Activated B cell treated with CpG ODN at 0.5 μM for 24 hours (primary cell): Measurements from ENCODE around the gene KRCC1. TPM values are rescaled to one million over a fixed set of nuclear protein-coding genes. Genes with fewer than 3 reads are reported as not detected.

Source experiments
- ATAC-seq: fragments of 200-7000 bp; cut with Tn5 transposase; one replicate; pipeline ENCODE4 v1.10.0; 2021; ENCODE audit warnings: low read depth, mild to moderate bottlenecking, moderate library complexity
- CTCF ChIA-PET: fragments of 350-600 bp; sonication (Branson Sonifier 250); formaldehyde crosslinking; loops from one replicate; lab custom pipeline; 2021; ENCODE audit warnings: antibody characterized with exemption; lab: Charles Lee
- POLR2A ChIA-PET: fragments of 350-600 bp; sonication (Branson Sonifier 250); formaldehyde crosslinking; loops from one replicate; lab custom pipeline; 2021; ENCODE audit warnings: antibody characterized with exemption; lab: Charles Lee
- DNase-seq: peaks from one replicate; pipeline ENCODE4 v3.0.0; 2022
- H3K27ac Mint-ChIP-seq: one replicate; pipeline ENCODE4 v1.8.0; 2020; ENCODE audit warnings: mixed read lengths
- H3K27me3 Mint-ChIP-seq: one replicate; pipeline ENCODE4 v1.8.0; 2021; ENCODE audit warnings: mixed read lengths
- H3K36me3 Mint-ChIP-seq: one replicate; pipeline ENCODE4 v1.8.0; 2021; ENCODE audit warnings: low read depth, mixed read lengths
- H3K4me1 Mint-ChIP-seq: one replicate; pipeline ENCODE4 v1.8.0; 2021; ENCODE audit warnings: mixed read lengths
- H3K4me3 Mint-ChIP-seq: one replicate; pipeline ENCODE4 v1.8.0; 2020; ENCODE audit warnings: mild to moderate bottlenecking, mixed read lengths
- H3K9me3 Mint-ChIP-seq: one replicate; pipeline ENCODE4 v1.8.0; 2020; ENCODE audit warnings: mixed read lengths
- intact Hi-C: fragments of 100-400 bp; cut with micrococcal nuclease; formaldehyde crosslinking; loops from one replicate; pipeline ENCODE4 v1.15.1; 2024
- total RNA-seq: library from RNA; stranded (reverse); gene quantifications from 2 replicates; pipeline ENCODE4 v1.2.3, GENCODE V29; 2022
- TF ChIP-seq, protein P1 (sequence below): fragments of 200-600 bp; IDR thresholded peaks from one replicate; pipeline ENCODE4 v1.8.0; 2022; ENCODE audit warnings: antibody characterized with exemption, mild to moderate bottlenecking

KRCC1 gene
- total RNA-seq, 1 donor from 2014 or later = 20.8 TPM

GRCh38 chr2:88097192-88097591 lies 41.6 kb upstream of the KRCC1 start:
- H3K4me1 Mint-ChIP-seq = no peaks in the 10 kb centered on the region

GRCh38 chr2:88096708-88097107 lies 41.1 kb upstream of the KRCC1 start:
- ChIA-PET CTCF (no interaction called here), POLR2A (no interaction called here)
- ATAC-seq = no peak
- H3K27me3 Mint-ChIP-seq = no peaks in the 10 kb centered on the region
- H3K9me3 Mint-ChIP-seq = no peaks in the 10 kb centered on the region
- no peak overlapping the region for H3K4me3 Mint-ChIP-seq
- intact Hi-C loops = no loop called here
- TF ChIP-seq, protein P1, sequence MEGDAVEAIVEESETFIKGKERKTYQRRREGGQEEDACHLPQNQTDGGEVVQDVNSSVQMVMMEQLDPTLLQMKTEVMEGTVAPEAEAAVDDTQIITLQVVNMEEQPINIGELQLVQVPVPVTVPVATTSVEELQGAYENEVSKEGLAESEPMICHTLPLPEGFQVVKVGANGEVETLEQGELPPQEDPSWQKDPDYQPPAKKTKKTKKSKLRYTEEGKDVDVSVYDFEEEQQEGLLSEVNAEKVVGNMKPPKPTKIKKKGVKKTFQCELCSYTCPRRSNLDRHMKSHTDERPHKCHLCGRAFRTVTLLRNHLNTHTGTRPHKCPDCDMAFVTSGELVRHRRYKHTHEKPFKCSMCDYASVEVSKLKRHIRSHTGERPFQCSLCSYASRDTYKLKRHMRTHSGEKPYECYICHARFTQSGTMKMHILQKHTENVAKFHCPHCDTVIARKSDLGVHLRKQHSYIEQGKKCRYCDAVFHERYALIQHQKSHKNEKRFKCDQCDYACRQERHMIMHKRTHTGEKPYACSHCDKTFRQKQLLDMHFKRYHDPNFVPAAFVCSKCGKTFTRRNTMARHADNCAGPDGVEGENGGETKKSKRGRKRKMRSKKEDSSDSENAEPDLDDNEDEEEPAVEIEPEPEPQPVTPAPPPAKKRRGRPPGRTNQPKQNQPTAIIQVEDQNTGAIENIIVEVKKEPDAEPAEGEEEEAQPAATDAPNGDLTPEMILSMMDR = no peak
- no peak overlapping the region for H3K27ac Mint-ChIP-seq
- no peaks in the 10 kb centered on the region for H3K36me3 Mint-ChIP-seq
- no peak for DNase-seq
- H3K4me1 Mint-ChIP-seq = no peaks in the 10 kb centered on the region

More at GRCh38 chr2:88097192-88097591, 41.6 kb upstream of the KRCC1 start:
- DNase-seq (no peak), ATAC-seq (no peak)
- Mint-ChIP-seq H3K9me3 (no peaks in the 10 kb centered on the region), H3K36me3 (no peaks in the 10 kb centered on the region), H3K4me3 (no peak overlapping the region), H3K27ac (no peak overlapping the region), H3K27me3 (no peaks in the 10 kb centered on the region)
- ChIA-PET CTCF (no interaction called here), POLR2A (no interaction called here)
- intact Hi-C loops = no loop called here
- TF ChIP-seq, protein P1 = no peak

DNA sequence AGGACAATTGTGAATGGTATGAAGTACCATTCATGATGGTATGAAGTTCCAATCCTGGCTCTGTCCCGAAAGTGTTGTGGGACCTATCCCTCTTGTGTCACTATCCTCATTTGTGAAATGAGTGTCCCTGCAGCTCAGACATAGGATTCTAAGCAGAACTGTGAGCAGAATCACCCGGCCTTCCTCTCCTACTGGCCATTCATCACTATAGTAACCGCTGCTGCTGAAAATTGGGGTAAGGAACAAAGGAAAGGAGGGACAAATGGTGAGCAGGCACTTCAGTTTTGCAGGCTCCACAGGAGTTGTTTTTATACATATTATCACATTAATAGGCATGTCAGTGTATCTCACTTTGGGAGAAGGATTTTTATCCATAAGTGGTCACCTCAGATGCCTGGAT lies 39.4 kb upstream of the KRCC1 start:
- Mint-ChIP-seq H3K27ac (no peak overlapping the region), H3K4me1 (peaks cover 14% of the 10 kb centered on the region), H3K27me3 (no peaks in the 10 kb centered on the region), H3K4me3 (no peak overlapping the region), H3K9me3 (no peaks in the 10 kb centered on the region), H3K36me3 (no peaks in the 10 kb centered on the region)
- TF ChIP-seq, protein P1 = no peak
- ATAC-seq = no peak
- CTCF ChIA-PET = no interaction called here
- DNase-seq = no peak
- intact Hi-C loops = no loop called here
- POLR2A ChIA-PET = no interaction called here

DNA sequence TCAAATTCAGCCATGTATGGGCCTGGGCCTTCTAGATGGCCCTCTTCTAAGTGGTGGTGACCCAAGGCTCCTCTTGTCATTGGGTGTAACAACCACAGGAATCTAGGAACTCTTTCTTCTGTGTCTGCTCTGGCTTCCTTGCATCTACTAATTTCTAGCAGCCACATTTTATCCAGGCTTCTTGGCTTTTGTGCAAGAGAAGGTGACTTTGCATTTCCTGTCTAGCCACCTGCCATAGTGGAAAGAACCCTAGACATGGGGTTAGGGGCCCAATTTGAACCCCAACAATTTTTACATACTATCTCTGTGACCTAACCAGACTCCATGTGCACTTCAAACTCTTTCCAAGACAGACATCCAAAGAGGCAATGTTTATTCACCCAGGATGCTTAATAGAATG lies 37.2 kb upstream of the KRCC1 start:
- ATAC-seq = no peak
- peaks cover 15% of the 10 kb centered on the region for H3K4me1 Mint-ChIP-seq
- TF ChIP-seq, protein P1 = no peak

GRCh38 chr2:88091943-88092342 lies 36.4 kb upstream of the KRCC1 start:
- TF ChIP-seq, protein P1 = no peak
- Mint-ChIP-seq H3K9me3 (no peaks in the 10 kb centered on the region), H3K27ac (no peak overlapping the region), H3K4me3 (no peak overlapping the region), H3K27me3 (no peaks in the 10 kb centered on the region), H3K36me3 (no peaks in the 10 kb centered on the region), H3K4me1 (peaks cover 15% of the 10 kb centered on the region)
- ATAC-seq (peak; percentile 21), DNase-seq (no peak)
- POLR2A ChIA-PET = no interaction called here
- CTCF ChIA-PET = interaction anchor here (1.1 kb wide), 1 partner anchor 31 kb away, joined by 5 read pairs; no protein-coding TSS in a partner anchor
- intact Hi-C loops = no loop called here

More for the DNA sequence above, 37.2 kb upstream of the KRCC1 start:
- ChIA-PET CTCF (interaction anchor here (1.1 kb wide), 1 partner anchor 32 kb away, joined by 5 read pairs; no protein-coding TSS in a partner anchor), POLR2A (no interaction called here)
- Mint-ChIP-seq H3K9me3 (no peaks in the 10 kb centered on the region), H3K36me3 (no peaks in the 10 kb centered on the region), H3K27ac (no peak overlapping the region), H3K27me3 (no peaks in the 10 kb centered on the region), H3K4me3 (no peak overlapping the region)
- DNase-seq = no peak
- intact Hi-C loops = no loop called here
